B cell (primary cell): ENCODE results near the gene CNGB1. TPM values are rescaled to one million over a fixed set of nuclear protein-coding genes. Genes with fewer than 3 reads are reported as not detected.

Experiments used
- ATAC-seq: fragments of 200-7000 bp; cut with Tn5 transposase; one replicate; pipeline ENCODE4 v1.10.0; 2021; ENCODE audit warnings: low read depth, mild to moderate bottlenecking, moderate number of reproducible peaks, moderate library complexity
- CTCF ChIA-PET: fragments of 350-600 bp; sonication (Branson Sonifier 250); formaldehyde crosslinking; loops from one replicate; lab custom pipeline; 2021; ENCODE audit warnings: antibody characterized with exemption, inconsistent platforms; lab: Charles Lee
- POLR2A ChIA-PET: fragments of 350-600 bp; sonication (Branson Sonifier 250); formaldehyde crosslinking; loops from one replicate; lab custom pipeline; 2021; ENCODE audit warnings: antibody characterized with exemption; lab: Charles Lee
- DNase-seq: peaks from one replicate; pipeline ENCODE4 v3.0.0; 2013
- H2AFZ ChIP-seq: 2 replicates; pipeline ENCODE4 v1.6.1; 2012; ENCODE audit warnings: mild to moderate bottlenecking, low read depth, low read length; ENCODE audit not compliant: insufficient read depth, poor library complexity, severe bottlenecking
- H3K27ac ChIP-seq, 2 donors: 1 replicate in 1 of 2; 2 replicates in 1 of 2; pipeline ENCODE4 v1.5.1; 2012 to 2013; ENCODE audit warnings: low read length in 2 of 2, mild to moderate bottlenecking in 2 of 2, moderate library complexity in 1 of 2
- H3K27me3 ChIP-seq, 4 experiments: fragments of 200-600 bp in 1 of 4; sonication (generic) in 1 of 4; replicated peaks in 1 of 4; 1 replicate in 2 of 4; 2 replicates in 2 of 4; pipeline versions ENCODE4 v1.6.1 to v1.7.0; 2013 to 2016; ENCODE audit warnings: low read length in 3 of 4, mild to moderate bottlenecking in 2 of 4, mixed read lengths in 1 of 4, moderate library complexity in 1 of 4; ENCODE audit not compliant: insufficient read depth in 4 of 4, control insufficient read depth in 3 of 4; ENCODE audit errors: control extremely low read depth in 1 of 4
- H3K36me3 ChIP-seq, 2 experiments: replicated peaks in 1 of 2; 1 replicate in 1 of 2; 2 replicates in 1 of 2; pipeline versions ENCODE4 v1.6.1 to v1.7.1; 2013; ENCODE audit warnings: low read length in 1 of 2; ENCODE audit not compliant: insufficient read depth in 2 of 2, control insufficient read depth in 1 of 2; ENCODE audit errors: control extremely low read depth in 1 of 2, extremely low read depth in 1 of 2
- H3K4me1 ChIP-seq, 2 donors: fragments of 200-600 bp in 1 of 2; sonication (generic) in 1 of 2; 1 replicate in 1 of 2; 2 replicates in 1 of 2; pipeline versions ENCODE4 v1.5.1 to v1.6.1; 2013 to 2017; ENCODE audit warnings: low read length in 2 of 2; ENCODE audit not compliant: control insufficient read depth in 2 of 2, insufficient read depth in 2 of 2
- H3K4me2 ChIP-seq: replicated peaks from 2 replicates; pipeline ENCODE3; 2012; ENCODE audit warnings: mild to moderate bottlenecking, low read depth, low read length; ENCODE audit not compliant: poor library complexity, severe bottlenecking
- H3K4me3 ChIP-seq, 5 experiments: fragments of 200-600 bp in 1 of 5; sonication (generic) in 1 of 5; 1 replicate in 3 of 5; 2 replicates in 2 of 5; pipeline versions ENCODE4 v1.5.1 to v1.7.0; 2011 to 2016; ENCODE audit warnings: low read length in 4 of 5, mild to moderate bottlenecking in 4 of 5, low read depth in 2 of 5, control low read depth in 1 of 5, moderate library complexity in 1 of 5; ENCODE audit not compliant: insufficient read depth in 1 of 5; ENCODE audit errors: control extremely low read depth in 1 of 5, extremely low read depth in 1 of 5
- H3K79me2 ChIP-seq: fragments of 200-600 bp; sonication (generic); one replicate; pipeline ENCODE4 v1.6.0; 2016; ENCODE audit warnings: low read length; ENCODE audit not compliant: control insufficient read depth, insufficient read depth
- H3K9ac ChIP-seq: fragments of 200-600 bp; sonication (generic); 2 replicates; pipeline ENCODE4 v1.6.1; 2017; ENCODE audit warnings: mild to moderate bottlenecking, low read length, moderate library complexity
- H3K9me3 ChIP-seq, 3 donors: one replicate each; pipeline versions ENCODE4 v1.6.1 to v1.7.1; 2013; ENCODE audit warnings: low read length in 2 of 3; ENCODE audit not compliant: control insufficient read depth in 2 of 3, insufficient read depth in 1 of 3; ENCODE audit errors: control extremely low read depth in 1 of 3
- H4K20me1 ChIP-seq: 2 replicates; pipeline ENCODE4 v1.6.0; 2012; ENCODE audit warnings: mild to moderate bottlenecking, low read length; ENCODE audit not compliant: insufficient read depth, control insufficient read depth, poor library complexity, severe bottlenecking
- H3K27ac Mint-ChIP-seq: one replicate; pipeline ENCODE4 v1.8.0; 2021; ENCODE audit warnings: mixed read lengths
- H3K27me3 Mint-ChIP-seq: one replicate; pipeline ENCODE4 v1.8.0; 2021; ENCODE audit warnings: mixed read lengths
- H3K4me1 Mint-ChIP-seq: one replicate; pipeline ENCODE4 v1.8.0; 2021; ENCODE audit warnings: mixed read lengths
- H3K4me3 Mint-ChIP-seq: one replicate; pipeline ENCODE4 v1.8.0; 2021; ENCODE audit warnings: mixed read lengths
- H3K9me3 Mint-ChIP-seq: one replicate; pipeline ENCODE4 v1.8.0; 2022; ENCODE audit warnings: mixed read lengths; ENCODE audit not compliant: insufficient read depth
- CTCF ChIP-seq: fragments of 200-600 bp; IDR thresholded peaks from one replicate; pipeline ENCODE4 v1.8.0; 2022; ENCODE audit warnings: antibody characterized with exemption, mild to moderate bottlenecking
- EZH2 ChIP-seq: IDR thresholded peaks from 2 replicates; pipeline ENCODE4 v1.6.1; 2012; ENCODE audit warnings: borderline replicate concordance, low read depth, mild to moderate bottlenecking, moderate library complexity, low read length; ENCODE audit not compliant: insufficient read depth, poor library complexity, severe bottlenecking
- WGBS: methylation state at CpG from one replicate; pipeline ENCODE4 v1.1.5; 2013; ENCODE audit warnings: missing lambda C conversion rate; ENCODE audit not compliant: insufficient coverage; 5-methylcytosine and 5-hydroxymethylcytosine counted together
- intact Hi-C: fragments of 100-400 bp; cut with micrococcal nuclease; formaldehyde crosslinking; loops from one replicate; pipeline ENCODE4 v1.10.0; 2022
- polyA plus RNA-seq: library from polyadenylated mRNA; depleted of rRNA; stranded (reverse); fragments of >200 nt; gene quantifications from 2 replicates; pipeline ENCODE4 v1.2.3, GENCODE V29; 2012
- total RNA-seq, 2 donors: library from RNA; stranded (reverse); fragments of 120-200 nt in 1 of 2; gene quantifications; 1 replicate in 1 of 2; 2 replicates in 1 of 2; pipeline versions ENCODE4 v1.2.3 to v1.2.4, GENCODE V29; 2013 to 2022

CNGB1 gene
- total and polyA plus RNA-seq, 2 donors (not counting 1 experiment from before 2014, with no cell fraction given): not detected

DNA sequence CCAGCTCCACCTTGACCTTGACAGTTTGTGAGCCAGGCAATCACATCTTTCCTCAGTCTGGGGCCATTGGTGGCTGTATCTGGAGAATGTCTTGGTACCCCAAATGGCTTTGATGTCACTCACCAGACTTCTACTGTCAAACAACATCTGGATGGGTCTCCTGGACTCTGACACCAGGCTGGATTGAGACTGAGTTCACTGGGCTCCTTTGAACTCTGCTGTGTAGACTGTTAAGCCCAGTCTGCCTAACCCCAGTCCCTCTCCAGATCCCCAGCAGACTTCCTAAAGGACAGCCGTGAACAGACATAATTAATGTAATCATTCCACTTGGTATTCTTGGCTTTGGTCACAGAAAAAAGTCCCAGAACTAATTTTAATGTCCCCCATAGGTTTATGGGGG is 84.5 kb downstream of the CNGB1 start:
- Histone ChIP-seq H3K27ac (no peak overlapping the region), H3K4me2 (no peak overlapping the region), H3K36me3 (no peaks in the 10 kb centered on the region), H3K4me1 (no peaks in the 10 kb centered on the region), H3K79me2 (no peaks in the 10 kb centered on the region), H3K4me3 (no peak overlapping the region), H3K9me3 (no peaks in the 10 kb centered on the region), H2AFZ (no peak overlapping the region), H3K9ac (no peak overlapping the region), H4K20me1 (no peaks in the 10 kb centered on the region), H3K27me3 (peaks cover 0 to 37% (median 16%) of the 10 kb centered on the region in 4 experiments)
- H3K4me1 Mint-ChIP-seq: no peaks in the 10 kb centered on the region
- ATAC-seq: no peak
- H3K9me3 Mint-ChIP-seq: no peaks in the 10 kb centered on the region
- ChIA-PET POLR2A (no interaction called here), CTCF (no interaction called here)
- no peak overlapping the region for H3K4me3 Mint-ChIP-seq
- no peak for DNase-seq
- H3K27ac Mint-ChIP-seq: no peak overlapping the region
- intact Hi-C loops: no loop called here
- peaks cover 73% of the 10 kb centered on the region for H3K27me3 Mint-ChIP-seq
- TF ChIP-seq EZH2: no peak
- TF ChIP-seq CTCF: no peak
- no CpG with 5 or more reads among the region's 1 CpG for WGBS

- 86% methylated on average over 6 of the region's 7 CpGs for WGBS
- intact Hi-C loops: no loop called here
- Mint-ChIP-seq H3K4me3 (no peak overlapping the region), H3K27me3 (peaks cover 58% of the 10 kb centered on the region), H3K27ac (no peak overlapping the region), H3K9me3 (no peaks in the 10 kb centered on the region), H3K4me1 (no peaks in the 10 kb centered on the region)
- Histone ChIP-seq H4K20me1 (no peaks in the 10 kb centered on the region), H3K9ac (no peak overlapping the region), H3K27ac (no peak overlapping the region), H3K79me2 (no peaks in the 10 kb centered on the region), H3K4me1 (no peaks in the 10 kb centered on the region), H3K4me2 (no peak overlapping the region), H3K4me3 (no peak overlapping the region), H3K9me3 (no peaks in the 10 kb centered on the region), H3K27me3 (peaks cover 0 to 32% (median 16%) of the 10 kb centered on the region in 4 experiments), H3K36me3 (no peaks in the 10 kb centered on the region), H2AFZ (no peak overlapping the region)
- ChIA-PET POLR2A (no interaction called here), CTCF (no interaction called here)
- TF ChIP-seq CTCF (no peak), EZH2 (no peak)
- no peak for DNase-seq
- no peak for ATAC-seq
Observed at GRCh38 chr16:57884655-57885133, 86.2 kb downstream of the CNGB1 start.
